HTR-8/SVneo (cell line): ENCODE measurements around the gene CLK1.

Source experiments
- DNase-seq: peaks from one replicate; pipeline ENCODE4 v3.0.0; 2011; ENCODE audit warnings: low spot score, mixed read lengths; ENCODE audit not compliant: insufficient read length
- FAIRE-seq: peaks from 2 replicates; lab custom pipeline; 2011; peaks lifted over from hg19 to GRCh38; lab: Jason Lieb, UNC

CLK1 gene

DNA sequence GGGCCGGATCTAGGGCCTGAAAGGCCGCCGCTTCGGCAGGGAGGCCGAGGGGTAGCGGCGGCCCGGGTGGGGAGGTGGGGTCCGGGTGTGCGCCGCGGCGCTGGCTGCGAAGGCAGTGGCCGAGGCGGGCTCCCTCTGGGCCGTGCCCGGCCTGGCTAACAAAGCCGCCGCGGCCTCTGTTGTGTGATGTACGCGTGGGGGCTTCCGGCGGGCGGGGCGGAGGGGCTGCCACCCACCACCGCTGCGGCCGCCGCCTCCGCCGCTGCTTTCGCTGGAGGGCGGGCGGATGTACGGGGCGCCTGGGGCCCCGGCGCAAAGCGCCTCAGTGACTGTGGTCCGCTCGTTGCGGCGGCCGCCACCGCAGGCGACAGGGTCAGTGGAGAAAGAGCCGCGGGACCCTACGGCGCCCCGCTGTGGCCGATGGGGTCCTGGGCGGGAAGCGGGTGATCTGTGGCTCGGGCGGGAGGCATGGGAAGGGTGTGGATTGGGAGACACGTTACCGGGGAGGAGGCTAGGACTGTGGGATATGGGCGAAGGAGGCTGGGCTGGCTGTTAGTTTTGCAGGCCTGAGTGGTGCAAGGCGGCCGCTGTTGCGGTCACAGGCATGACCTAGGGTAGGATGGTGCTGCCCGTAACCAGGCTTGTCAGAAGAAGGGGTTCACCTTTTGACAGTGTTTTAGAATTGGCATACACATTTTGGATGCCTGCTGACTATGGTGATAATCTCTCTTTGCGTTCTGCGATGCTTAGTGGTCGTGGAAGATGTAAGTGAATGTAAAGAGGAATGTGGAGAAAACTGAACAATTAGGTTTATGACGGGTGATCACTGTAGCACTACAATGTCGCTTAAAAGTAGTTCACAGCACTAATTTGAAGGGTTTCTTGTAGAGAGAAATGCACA lies 52.1 kb downstream of the CLK1 start:
- FAIRE-seq (peak; percentile 54), DNase-seq (peak; percentile 56)

DNA sequence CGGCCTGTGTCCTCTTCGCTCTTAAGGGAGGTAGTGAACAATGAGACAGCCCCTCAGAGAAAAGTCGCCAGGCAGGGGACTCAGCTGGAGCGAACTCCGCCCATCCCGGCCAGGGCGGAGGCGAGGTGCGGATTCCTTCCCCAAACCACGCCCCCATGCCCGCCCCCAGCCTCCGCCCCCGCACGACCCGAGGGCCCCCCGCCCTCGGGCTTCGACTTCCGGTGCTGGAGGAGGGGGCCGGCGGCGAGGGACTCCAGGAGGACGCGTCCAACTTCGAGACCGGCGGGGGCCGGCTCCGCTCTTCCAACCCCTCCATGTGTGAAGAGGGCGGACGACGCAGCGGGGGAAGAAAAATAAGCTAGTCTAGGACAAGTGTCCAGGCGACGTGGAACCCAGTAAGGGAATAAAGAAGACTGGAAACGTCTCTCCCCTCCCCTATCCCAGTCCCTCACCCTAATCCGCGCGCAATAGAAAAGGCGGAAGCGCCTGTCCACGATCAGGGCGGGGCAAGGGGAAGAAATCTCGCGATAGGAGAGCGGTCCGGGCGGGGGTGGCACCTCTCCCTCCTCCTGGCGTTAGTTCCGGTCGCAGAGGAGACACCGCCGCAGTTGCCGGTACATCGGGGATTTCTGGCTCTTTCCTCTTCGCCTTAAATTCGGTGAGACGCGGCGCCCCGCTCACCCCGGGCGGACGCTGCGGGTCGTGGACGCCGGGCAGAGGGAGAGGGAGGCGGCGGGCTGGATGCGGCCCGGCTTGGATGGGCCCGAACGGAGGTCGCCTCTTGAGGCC lies 52.9 kb downstream of the CLK1 start, which contains the start of gene BZW1:
Gene BZW1, plus strand, starts transcription at position 578 of the 789 bp plus-strand sequence. CDS start 1,308 bp downstream, outside the sequence.
- FAIRE-seq = peak; percentile 76
- DNase-seq = peak; percentile 95

DNA sequence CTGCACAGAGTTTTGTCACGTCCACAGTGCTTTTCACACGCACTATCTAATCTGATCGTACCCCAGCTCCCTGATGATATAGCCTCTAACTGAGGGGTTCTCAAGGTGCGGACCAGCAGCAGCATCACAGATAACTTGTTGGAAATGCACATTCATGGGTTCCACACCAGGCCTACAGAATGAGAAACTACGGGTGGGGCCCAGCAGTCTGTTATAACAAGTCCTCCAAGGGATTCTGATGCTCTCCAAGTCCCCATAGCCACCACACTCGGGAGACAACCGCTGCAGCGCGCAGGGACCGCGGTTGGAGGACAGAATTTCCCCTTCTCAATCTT lies 53.5 kb downstream of the CLK1 start:
- no peak for DNase-seq
- no peak for FAIRE-seq

DNA sequence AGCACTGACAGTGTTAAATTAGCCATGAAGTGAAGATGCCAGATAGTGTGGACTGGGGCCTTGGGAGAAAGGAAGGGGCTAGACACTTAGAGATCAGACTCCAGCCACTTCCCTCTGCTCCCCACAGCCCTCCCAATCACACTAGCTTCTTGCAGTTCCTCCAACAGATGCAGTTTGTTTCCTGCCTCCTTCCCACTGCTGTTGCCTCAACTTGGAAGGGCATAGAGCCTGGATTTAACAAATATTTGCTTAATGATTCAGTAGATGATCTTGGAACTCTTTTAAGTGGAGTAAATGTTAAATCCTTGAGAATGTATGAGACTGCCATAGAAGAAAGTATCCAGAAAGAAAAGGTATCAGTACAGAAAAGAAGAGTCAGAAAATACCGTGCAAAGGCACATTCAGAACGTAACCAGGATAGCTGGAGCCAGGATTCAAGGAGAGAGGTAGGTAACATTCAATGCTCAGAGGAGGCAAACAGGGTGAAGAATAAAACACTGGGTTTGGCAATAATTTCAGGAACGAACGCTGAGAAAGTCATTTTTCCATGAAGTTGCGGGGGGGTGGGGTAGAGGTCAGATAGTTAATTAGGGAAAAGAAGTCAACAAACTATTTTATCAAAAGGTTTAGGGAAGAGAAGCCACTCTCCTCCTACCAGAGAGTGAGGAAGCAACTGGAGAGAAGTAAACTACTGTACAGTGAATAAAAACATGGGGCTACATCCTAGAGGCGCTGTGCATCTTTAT lies 54.0 kb downstream of the CLK1 start:
- DNase-seq (no peak), FAIRE-seq (no peak)

DNA sequence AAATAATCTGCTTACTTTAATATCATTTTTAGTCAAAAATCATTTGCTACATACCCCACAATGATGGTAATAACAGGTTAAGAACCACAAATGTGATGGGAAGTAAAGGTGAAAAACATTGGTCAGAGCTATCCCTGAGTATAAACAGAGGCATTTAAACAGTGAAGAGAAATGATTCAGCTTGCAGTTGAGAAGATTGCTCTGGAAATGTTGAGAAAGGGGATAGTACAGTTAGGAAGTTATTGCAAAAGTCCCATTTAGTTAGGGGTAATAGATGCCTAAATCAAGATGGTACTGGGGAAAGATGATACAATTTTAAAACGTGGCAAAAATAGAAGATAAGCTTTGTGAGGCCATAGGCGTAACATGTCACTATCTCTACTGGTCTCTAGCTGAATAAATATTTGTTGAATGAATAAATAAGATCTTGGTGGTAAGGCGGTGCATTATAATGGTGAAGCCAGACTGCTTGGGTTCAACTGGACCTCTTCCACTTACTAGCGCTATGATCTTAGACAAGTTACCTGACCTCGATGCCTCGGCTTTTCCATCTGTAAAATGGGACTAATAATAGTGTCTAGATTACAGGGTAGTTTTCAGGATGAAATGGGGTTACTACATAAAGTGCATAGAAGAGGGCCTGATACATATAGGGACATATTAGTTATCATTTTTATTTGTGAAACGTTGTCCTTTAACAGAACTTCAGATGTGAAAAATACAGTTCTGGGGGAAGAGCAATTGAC lies 54.8 kb downstream of the CLK1 start:
- DNase-seq (no peak), FAIRE-seq (no peak)
